Fibroblast of skin of left biceps (primary cell): ENCODE measurements around the gene GAS7.
A peak's percentile ranks its signal among the peaks of the same experiment; 100 is the strongest.

Experiments
- DNase-seq, 2 experiments: peaks; one replicate each; pipeline ENCODE4 v3.0.0-alpha.2; 2013; ENCODE audit warnings: low read depth in 2 of 2

Gene GAS7

GRCh38 chr17:10200645-10201044, 2.2 kb upstream of the GAS7 start:
- no peak for DNase-seq

DNA sequence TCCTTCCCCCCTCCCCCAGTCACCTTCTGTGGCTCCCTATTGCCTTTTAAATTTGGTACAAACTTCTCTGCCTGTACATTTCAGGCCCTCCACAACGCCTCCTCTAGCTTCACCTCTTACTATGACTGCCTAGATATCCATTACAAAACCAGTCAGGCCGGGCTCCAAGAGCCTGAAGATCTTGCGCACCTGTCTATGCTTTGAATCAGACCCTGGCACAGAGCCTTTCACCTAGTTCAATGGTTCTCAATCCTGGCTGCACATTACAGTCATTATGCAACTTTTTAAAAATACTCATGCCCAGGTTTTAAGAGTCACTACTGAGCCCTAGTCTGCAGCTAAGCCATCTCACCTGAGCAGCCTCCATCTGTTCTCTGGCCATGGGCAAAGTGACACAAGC, 1.6 kb upstream of the GAS7 start:
- DNase-seq = no peak

DNA sequence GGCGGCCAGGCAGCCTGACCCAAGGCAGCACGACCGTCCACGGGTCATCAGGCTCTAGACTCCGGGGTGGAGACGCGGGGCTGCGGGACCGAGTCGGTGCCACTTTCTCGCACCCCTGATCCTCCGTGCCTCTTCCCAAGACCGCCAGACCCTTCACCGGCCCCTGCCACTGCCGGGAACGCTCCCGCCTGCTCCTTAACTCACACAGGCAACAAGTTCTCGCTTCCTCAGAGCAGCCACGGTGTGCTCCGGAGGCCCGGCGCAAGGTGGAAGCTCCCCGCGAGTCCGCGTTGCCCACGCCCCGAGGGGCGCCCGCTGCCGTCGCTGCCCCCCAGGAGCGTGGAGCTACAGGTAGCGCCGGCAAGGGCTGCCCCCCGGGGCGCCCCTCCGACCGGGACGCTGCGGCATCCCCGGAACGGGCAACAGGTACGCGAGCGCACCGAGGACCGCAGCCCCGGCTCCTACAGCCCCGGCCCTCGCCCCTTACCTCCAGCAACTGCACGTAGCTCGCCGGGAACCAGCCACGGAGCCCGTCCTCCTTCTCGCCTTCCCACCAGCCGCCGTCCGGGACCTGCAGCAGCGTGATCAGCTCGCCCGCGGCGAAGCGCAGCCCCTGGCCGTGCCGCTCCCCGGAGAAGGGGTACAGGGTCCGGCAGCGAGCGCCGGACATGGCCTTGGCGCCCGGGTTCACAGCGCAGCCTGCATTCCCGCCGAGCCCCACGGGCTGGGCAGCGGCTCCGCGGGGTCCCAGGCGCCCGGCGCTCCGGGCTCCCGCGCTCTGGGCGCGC, 491 bp downstream of the GAS7 start:
- DNase-seq = no peak

- DNase-seq = no peak
Measured at GRCh38 chr17:10197362-10197720, 1.1 kb downstream of the GAS7 start.

DNA sequence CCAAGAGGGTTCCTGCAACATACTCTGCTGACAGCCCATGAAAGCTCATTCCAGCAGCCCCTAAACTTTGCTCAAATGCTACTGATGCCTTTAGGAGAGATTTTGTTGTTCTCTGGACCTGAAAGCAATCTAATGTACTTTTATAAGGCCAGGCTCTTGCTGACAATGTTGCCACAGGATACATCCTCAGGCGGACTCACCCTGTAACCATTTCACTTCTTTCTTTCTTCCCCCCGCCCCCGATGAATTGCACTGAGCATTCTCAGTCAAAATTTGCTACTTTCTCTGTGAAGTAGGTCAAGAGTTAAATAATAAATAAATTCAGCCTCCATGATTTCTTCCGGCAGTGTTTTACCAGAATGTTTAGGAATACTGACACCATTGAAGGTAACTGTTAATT, 1.5 kb downstream of the GAS7 start:
- no peak for DNase-seq

GRCh38 chr17:10196384-10196895, 2.0 kb downstream of the GAS7 start:
- DNase-seq = no peak

DNA sequence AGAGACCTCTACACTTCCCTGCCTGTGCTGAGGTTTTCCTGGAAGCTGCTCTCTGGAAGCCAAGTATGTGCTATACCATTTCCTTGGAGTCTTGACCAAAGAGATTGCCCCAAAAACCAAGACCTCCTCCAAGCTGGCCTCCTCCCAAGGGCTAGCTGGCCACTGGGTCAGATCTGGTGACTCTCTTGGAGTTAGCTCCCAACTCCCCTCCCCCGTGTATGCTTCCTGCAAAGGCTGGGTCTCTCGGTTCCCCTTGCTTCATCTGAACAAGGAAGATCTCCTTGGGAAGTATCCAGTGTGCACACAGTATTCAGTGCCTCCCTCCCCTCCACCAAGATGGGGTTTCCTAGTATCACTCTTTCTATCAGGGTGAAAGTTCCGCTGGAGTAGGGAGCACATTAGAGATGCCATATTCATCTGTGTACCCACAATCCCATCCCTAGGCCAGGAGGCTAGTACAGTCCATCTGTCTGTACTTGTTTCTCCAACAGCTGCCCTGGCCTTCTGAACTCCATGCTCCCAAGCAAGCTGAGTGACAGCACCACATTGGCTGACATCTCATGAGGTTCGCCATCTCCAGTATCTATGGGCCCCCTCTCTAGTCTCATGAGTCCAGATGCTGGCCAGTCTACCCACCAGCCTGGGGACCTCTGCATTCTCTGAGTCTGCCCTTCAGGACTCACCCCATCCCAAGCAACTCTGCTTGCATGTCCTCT, 3.2 kb downstream of the GAS7 start:
- no peak for DNase-seq

DNA sequence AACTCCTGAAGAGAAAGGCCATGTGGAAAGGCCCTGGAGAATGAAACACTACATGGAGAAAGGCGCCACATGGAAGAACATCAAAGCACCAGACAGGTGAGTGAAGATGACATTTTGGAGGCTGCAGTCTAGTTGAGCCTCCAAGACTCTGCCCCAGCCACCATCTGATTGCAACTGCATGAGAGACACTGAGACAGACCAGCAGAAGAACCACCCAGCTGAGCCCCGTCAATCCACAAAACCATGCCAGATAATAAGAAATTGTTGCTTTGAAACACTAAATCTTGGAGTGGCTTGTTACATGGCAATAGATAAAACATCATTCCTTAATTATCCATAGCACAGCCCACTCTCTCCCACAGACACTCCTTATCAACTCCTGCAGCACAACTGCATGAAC, 4.8 kb downstream of the GAS7 start:
- DNase-seq = no peak

- peak; percentile 81 to 83 for DNase-seq
Measured at GRCh38 chr17:10192972-10193371, 5.4 kb downstream of the GAS7 start.

- DNase-seq = no peak
Measured at GRCh38 chr17:10192461-10192860, 5.9 kb downstream of the GAS7 start.

DNA sequence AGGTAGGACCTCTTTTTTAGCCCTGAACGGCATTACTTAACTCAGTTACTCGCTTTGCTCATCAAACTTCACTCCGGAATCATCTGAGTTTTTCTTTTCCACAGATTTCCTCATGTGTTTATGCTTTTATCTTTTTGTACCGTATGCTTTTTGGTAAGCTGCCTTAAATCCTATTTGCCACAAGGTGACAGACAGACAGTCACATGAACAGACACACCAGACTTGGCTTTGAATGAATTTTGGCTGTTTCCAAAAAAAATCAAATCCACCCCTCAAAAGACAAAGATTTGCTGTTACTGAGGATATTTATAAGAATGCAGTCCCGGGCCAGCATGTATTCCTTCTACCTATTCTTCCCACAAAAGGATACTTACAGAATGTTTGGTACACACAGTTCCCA, 10.9 kb downstream of the GAS7 start:
- DNase-seq = no peak

- no peak for DNase-seq
Measured at GRCh38 chr17:10186771-10187410, 11.5 kb downstream of the GAS7 start.

DNA sequence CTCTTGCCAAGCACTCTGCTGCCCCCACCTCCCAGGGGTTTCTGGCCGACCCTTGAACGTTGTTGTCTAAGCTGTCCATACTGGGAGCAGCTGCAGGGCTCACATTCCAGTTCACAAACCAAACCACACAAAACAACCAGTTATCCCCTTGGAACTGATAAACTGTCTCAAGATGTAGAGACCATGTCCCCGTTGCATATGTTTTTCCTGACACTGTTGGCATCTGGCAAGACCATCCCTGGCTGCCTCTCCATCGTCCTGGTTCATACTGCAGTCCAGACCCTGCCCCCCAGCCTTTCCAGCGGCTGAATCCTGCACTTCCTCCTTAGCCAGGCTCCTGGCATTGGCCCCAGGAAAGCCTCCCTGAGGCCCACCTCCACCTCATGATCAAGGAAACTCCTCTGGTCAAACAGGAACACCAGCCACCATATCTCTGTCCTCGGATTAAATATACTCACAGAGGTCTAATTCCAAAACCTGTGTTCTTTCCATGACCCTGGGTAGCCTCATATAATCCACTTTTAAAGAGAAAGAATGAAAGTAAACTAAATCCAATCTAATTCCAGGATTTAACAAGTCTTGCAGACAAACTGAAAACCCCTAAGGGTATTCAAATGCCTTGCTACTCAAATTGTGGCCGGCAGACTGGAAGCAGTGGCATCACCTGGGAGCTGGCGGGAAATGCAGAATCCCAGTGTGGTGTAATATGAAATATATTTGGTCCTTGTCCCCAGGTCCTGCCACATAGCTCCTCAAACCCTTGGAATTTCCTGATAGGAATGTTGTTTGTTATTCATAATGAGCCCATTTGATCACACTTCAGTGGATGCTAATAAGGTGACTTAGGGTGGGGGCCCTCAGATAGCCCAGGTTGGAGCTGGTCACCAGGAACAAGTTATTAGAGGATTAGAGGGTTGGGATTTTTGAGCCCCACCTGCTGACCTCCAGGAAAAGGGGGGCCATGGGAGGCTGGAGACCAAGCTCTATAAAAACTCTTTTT, 14.2 kb downstream of the GAS7 start:
- no peak for DNase-seq

GRCh38 chr17:10182785-10183184, 15.6 kb downstream of the GAS7 start:
- no peak for DNase-seq

DNA sequence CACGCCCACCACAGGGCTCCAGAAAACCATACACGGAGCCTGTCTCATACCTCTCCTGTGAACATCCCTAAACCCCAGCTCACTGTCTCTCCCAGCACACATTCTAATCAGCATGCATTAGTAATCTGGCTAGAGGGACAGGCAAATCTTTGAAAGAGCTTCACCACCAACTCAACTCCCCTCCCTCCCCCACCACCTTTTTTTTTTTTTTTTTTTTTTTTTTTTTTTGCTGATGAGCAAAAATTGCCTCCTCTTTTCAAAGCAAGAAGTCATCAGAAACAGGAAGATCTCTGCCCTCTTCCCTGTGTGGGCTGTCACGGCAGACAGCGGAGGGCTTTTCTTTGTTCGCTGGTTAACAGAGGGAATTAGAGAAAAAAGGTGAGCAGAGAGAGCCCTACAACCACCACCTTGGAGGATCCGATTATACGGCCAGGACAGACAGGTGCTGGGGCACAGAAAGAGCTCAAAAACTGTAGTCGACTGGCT, 19.9 kb downstream of the GAS7 start:
- DNase-seq = peak in 1 of 2 experiments; percentile 55

DNA sequence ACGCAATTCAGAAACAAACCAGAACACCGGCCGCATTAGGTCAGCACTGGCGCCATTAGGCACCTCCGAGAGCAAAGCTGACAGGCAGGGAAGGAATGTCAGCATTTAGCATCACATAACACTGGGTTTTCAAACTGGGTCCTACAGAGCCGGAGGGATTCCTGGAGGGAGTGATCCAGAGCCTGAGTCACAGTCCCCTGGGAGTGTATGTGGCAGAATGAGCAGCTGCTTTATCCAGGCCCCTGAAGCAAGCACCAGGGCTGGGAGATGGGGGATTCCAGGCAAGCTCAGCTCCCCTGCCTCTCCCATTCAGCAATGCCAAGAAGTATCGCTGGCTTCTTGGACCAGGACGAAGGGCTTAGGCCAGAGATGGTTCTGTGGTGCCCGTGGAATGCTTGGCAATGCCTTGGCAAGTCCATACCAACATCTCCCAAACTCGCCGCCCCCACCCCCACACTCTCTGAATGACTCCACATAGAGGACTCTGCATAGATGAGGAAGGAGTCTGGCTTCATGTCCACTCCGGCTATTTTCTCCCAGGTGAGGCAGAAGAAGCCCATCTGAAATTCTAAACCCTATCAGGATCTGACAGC, 20.4 kb downstream of the GAS7 start:
- DNase-seq = peak; percentile 87

- peak in 1 of 2 experiments; percentile 37 for DNase-seq
Measured at GRCh38 chr17:10177131-10177912, 21.1 kb downstream of the GAS7 start.

DNA sequence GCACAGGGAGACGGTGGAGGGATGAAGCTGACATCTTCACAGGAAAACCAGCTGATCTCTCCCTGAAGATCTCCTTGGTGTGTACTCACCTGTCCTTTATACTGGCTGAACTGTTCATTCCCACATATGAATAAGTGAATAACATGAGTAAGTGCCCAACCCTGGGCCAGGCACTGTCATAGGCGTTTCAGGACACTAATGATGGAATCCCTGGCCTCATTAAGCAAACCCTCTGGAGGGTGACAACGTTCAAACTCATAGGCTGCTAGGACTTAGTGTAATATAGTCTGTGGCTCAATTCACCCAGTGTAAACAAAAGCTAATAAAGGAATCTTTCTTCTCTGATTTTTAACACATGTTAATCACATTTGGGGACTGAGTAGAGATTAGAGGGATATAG, 24.5 kb downstream of the GAS7 start:
- no peak for DNase-seq

DNA sequence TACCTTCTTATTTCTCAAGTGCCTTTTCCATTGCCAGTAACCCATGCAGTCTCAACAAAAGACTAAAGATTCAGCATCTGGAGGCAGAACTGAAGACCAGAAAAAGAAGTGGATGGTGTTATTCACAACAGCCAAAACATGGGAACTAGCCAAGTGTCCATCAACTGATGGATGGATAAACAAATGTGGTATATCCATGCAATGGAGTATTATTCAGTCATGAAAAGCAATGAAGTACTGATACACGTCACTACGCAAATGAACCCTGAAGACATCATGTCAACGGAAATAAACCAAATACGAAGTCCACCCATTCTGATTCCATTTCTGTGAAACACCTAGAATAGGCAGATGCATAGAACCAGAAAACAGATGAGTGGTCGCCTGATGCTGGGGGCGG, 25.6 kb downstream of the GAS7 start:
- no peak for DNase-seq

DNA sequence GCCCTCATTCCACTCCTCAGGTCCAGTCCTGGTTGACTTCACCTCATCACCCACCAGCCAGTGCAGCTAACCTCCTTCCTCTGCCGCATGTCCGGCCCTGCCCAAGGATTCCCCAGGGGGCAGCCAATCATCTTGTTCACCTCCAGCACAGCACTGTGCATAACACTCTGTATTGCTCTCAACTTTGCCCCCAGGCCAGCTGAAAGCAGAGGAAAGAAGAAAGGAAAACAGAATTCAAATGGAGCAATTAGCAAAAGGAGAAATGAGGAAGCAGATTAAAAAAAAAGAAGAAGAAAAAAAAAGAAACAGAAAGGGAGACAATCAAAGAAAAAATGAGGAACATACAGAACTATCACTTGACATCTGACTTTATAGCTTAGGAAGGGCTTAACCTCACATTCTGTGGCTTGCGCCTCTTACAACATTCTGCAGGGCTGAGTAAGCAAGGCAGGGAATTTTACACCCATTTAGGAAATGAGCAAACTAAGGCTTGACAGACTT, 26.1 kb downstream of the GAS7 start:
- no peak for DNase-seq
